Breast epithelium (tissue), 4 donors: ENCODE data around the gene ABCC10. TPM values are rescaled to one million over a fixed set of nuclear protein-coding genes. Genes with fewer than 3 reads are reported as not detected.
"Not testable (repeated sequence)": the region's sequence is repeated elsewhere in the genome, so short reads cannot be mapped to it uniquely, and the experiment has no call there.

Experiments
- DNase-seq, 2 donors: peaks; one replicate each; pipeline ENCODE4 v3.0.0-alpha.2; 2019; ENCODE audit warnings: low spot score in 2 of 2
- H3K27ac ChIP-seq, 2 donors: fragments of 200-600 bp; sonication (generic) in 1 of 2; one replicate each; pipeline ENCODE4 v1.5.1; 2016 to 2019; ENCODE audit warnings: mild to moderate bottlenecking in 1 of 2
- H3K27me3 ChIP-seq, 2 donors: fragments of 200-600 bp; sonication (generic) in 1 of 2; one replicate each; pipeline versions ENCODE4 v1.5.1 to v1.6.0; 2017 to 2019; ENCODE audit warnings: control low read depth in 1 of 2, mild to moderate bottlenecking in 1 of 2
- H3K36me3 ChIP-seq: fragments of 200-600 bp; one replicate; pipeline ENCODE4 v1.5.1; 2019
- H3K4me1 ChIP-seq, 2 donors: fragments of 200-600 bp; sonication (generic); one replicate each; pipeline ENCODE4 v1.5.1; 2016 to 2019; ENCODE audit warnings: control low read depth in 1 of 2
- H3K4me3 ChIP-seq, 3 donors: fragments of 200-600 bp; sonication (generic); 1 replicate in 2 of 3; 2 replicates in 1 of 3; pipeline ENCODE4 v1.5.1; 2016 to 2019; ENCODE audit warnings: mild to moderate bottlenecking in 3 of 3, moderate library complexity in 2 of 3
- H3K9me3 ChIP-seq, 2 donors: fragments of 200-600 bp; sonication (generic) in 1 of 2; one replicate each; pipeline ENCODE4 v1.5.1; 2016 to 2019; ENCODE audit warnings: control low read depth in 1 of 2
- POLR2A ChIP-seq: fragments of 450-650 bp; IDR thresholded peaks from one replicate; pipeline ENCODE4 v1.6.1; 2016; ENCODE audit warnings: antibody characterized with exemption, mild to moderate bottlenecking, moderate library complexity
- POLR2AphosphoS5 ChIP-seq, 3 donors: sonication (generic); formaldehyde crosslinking; IDR thresholded peaks; one replicate each; pipeline ENCODE4 v1.6.1; 2017; ENCODE audit warnings: antibody characterized with exemption in 3 of 3
- intact Hi-C: fragments of 100-400 bp; cut with DNase I; formaldehyde crosslinking; loops from one replicate; pipeline ENCODE4 v1.15.1; 2023; ENCODE audit warnings: low total_unique reads
- total RNA-seq, 3 donors: library from RNA; depleted of rRNA; stranded (reverse); fragments of >200 nt; gene quantifications; one replicate each; pipeline ENCODE4 v1.1.0, GENCODE V29; 2016
- TF ChIP-seq, protein P1 (sequence below), 3 donors: fragments of 450-650 bp; IDR thresholded peaks; one replicate each; pipeline ENCODE4 v1.5.1; 2016 to 2017; ENCODE audit warnings: antibody characterized with exemption in 3 of 3, mild to moderate bottlenecking in 3 of 3, moderate library complexity in 3 of 3

Gene ABCC10, protein sequence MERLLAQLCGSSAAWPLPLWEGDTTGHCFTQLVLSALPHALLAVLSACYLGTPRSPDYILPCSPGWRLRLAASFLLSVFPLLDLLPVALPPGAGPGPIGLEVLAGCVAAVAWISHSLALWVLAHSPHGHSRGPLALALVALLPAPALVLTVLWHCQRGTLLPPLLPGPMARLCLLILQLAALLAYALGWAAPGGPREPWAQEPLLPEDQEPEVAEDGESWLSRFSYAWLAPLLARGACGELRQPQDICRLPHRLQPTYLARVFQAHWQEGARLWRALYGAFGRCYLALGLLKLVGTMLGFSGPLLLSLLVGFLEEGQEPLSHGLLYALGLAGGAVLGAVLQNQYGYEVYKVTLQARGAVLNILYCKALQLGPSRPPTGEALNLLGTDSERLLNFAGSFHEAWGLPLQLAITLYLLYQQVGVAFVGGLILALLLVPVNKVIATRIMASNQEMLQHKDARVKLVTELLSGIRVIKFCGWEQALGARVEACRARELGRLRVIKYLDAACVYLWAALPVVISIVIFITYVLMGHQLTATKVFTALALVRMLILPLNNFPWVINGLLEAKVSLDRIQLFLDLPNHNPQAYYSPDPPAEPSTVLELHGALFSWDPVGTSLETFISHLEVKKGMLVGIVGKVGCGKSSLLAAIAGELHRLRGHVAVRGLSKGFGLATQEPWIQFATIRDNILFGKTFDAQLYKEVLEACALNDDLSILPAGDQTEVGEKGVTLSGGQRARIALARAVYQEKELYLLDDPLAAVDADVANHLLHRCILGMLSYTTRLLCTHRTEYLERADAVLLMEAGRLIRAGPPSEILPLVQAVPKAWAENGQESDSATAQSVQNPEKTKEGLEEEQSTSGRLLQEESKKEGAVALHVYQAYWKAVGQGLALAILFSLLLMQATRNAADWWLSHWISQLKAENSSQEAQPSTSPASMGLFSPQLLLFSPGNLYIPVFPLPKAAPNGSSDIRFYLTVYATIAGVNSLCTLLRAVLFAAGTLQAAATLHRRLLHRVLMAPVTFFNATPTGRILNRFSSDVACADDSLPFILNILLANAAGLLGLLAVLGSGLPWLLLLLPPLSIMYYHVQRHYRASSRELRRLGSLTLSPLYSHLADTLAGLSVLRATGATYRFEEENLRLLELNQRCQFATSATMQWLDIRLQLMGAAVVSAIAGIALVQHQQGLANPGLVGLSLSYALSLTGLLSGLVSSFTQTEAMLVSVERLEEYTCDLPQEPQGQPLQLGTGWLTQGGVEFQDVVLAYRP (N-terminal part only)
- total RNA-seq, result 10 to 100 TPM in 2 of 3 donors, 1 to 10 TPM in 1; 9.0 to 19.9 (median 12.1) TPM

DNA sequence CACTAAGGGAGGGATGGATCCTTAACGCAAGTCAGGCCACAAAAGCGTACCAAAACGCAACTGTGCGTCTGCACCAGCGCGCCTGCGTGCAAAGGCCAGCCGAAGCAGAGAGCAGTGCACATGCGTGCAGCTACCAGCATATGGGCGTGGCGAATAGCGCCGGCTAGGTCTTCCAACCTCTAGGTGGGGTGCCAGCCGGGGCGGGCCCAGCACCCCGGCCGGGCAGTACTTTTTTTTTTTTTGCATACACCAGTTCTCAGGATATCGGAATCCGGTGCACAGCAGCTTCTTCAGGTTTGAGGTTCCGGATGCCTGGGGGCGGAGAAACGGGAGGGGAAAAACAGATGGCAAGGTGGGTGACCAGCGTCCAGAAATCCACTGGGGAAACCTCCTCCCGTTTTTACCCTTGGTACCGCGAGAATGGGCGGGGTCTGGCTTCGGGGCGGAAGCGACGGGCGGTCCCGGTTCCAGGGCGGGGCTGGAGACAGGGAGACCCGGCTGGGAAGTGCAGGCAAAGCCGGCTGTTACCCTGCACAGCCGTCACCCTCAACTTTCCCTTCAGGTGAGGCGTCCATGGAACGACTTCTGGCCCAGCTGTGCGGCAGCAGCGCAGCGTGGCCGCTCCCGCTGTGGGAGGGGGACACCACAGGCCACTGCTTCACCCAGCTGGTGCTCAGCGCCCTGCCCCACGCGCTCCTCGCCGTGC lies at the start of gene ABCC10:
ABCC10 (plus strand) TSS at position 136 of the 706 bp plus-strand sequence; CDS start at position 574, 438 bp downstream.
- Histone ChIP-seq H3K9me3 (no peaks in the 10 kb centered on the region), H3K27ac (peak within 1 kb of the TSS; percentile 83 to 93), H3K27me3 (no peaks in the 10 kb centered on the region), H3K4me3 (peak within 1 kb of the TSS; percentile 70 to 96 (median 72)), H3K36me3 (no peaks in the 10 kb centered on the region), H3K4me1 (peaks cover 6 to 8% of the 10 kb centered on the region in 2 donors)
- TF ChIP-seq POLR2AphosphoS5 (IDR thresholded peaks at IDR 0.05) (peak in 2 of 3 donors; percentile 44), POLR2A (no peak)
- TF ChIP-seq, protein P1, sequence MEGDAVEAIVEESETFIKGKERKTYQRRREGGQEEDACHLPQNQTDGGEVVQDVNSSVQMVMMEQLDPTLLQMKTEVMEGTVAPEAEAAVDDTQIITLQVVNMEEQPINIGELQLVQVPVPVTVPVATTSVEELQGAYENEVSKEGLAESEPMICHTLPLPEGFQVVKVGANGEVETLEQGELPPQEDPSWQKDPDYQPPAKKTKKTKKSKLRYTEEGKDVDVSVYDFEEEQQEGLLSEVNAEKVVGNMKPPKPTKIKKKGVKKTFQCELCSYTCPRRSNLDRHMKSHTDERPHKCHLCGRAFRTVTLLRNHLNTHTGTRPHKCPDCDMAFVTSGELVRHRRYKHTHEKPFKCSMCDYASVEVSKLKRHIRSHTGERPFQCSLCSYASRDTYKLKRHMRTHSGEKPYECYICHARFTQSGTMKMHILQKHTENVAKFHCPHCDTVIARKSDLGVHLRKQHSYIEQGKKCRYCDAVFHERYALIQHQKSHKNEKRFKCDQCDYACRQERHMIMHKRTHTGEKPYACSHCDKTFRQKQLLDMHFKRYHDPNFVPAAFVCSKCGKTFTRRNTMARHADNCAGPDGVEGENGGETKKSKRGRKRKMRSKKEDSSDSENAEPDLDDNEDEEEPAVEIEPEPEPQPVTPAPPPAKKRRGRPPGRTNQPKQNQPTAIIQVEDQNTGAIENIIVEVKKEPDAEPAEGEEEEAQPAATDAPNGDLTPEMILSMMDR (IDR thresholded peaks at IDR 0.05), result peak in 2 of 3 donors; percentile 31 to 47
- intact Hi-C loops, result no loop called here
- peak; percentile 92 to 94 for DNase-seq

DNA sequence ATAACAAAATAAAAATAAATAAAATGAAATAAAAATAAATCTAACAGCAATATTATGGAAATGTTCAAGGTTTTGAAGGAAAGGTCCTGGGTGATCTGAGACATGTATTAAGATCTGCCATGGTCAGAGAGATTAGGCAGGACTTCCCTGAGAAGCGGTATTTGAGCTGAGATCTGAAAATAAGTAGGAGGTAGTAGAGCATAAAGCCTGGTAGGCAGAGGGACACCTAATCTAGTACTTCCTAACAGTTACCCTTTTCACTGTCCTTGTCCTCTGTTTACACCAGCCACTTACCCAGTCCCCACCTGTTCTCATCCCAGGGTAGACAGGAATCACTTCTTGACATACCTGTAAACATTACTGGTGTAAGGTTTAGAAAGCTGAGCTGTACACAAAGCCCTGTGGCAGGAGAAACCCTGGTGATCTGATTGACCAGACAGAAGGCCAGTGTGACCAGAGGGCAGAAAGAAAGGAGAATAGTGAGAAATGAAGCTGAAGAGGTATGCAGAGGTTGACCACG lies 49.6 kb upstream of the ABCC10 start:
- Histone ChIP-seq H3K4me3 (no peak overlapping the region), H3K36me3 (no peaks in the 10 kb centered on the region), H3K9me3 (no peaks in the 10 kb centered on the region), H3K4me1 (no peaks in the 10 kb centered on the region), H3K27me3 (no peaks in the 10 kb centered on the region), H3K27ac (no peak overlapping the region)
- no peak for DNase-seq
- intact Hi-C loops, result no loop called here
- TF ChIP-seq POLR2A (no peak), POLR2AphosphoS5 (IDR thresholded peaks at IDR 0.05) (no peak)

DNA sequence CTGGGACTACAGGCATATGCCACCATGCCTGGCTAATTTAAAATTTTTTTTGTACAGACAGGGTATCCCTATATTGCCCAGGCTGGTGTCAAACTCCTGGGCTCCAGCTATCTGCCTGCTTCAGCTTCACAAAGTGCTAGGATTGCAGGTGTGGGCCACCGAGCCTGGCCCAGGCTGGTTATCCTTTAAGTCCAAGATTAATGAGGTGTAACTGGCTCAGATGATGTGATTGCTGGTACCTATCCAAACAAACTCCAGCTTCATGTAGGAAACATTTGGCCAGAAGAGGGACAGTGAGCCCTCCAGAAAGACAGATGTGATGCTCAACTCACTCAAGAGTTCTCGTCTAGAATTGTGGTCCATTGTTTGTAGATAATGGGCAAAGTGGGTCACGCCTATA lies 48.7 kb upstream of the ABCC10 start:
- no peak overlapping the region for H3K27ac ChIP-seq
- H3K4me3 ChIP-seq, result no peak overlapping the region
- TF ChIP-seq POLR2AphosphoS5 (IDR thresholded peaks at IDR 0.05) (no peak), POLR2A (no peak)
- TF ChIP-seq, protein P1 (IDR thresholded peaks at IDR 0.05), result no peak
- H3K36me3 ChIP-seq, result no peaks in the 10 kb centered on the region
- DNase-seq, result no peak
- no peaks in the 10 kb centered on the region for H3K4me1 ChIP-seq
- intact Hi-C loops, result no loop called here
- no peaks in the 10 kb centered on the region for H3K27me3 ChIP-seq
- H3K9me3 ChIP-seq, result no peaks in the 10 kb centered on the region

DNA sequence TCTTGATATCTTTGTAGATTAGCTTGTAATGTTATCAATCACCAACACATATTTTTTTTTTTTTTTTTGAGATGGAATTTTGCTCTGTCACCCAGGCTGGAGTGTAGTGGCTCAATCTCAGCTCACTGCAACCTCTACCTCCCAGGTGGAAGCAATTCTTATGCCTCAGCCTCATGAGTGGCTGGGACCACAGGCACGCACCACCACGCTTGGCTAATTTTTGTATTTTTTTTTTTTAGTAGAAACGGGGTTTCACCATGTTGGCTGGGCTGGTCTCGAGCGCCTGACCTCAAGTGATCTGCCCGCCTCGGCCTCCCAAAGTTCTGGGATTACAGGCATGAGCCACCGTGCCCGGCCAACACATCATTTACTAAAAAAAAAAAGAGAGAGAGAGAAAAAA lies 46.5 kb upstream of the ABCC10 start:
- H3K36me3 ChIP-seq, H3K9me3 ChIP-seq, H3K27ac ChIP-seq, H3K4me3 ChIP-seq, DNase-seq, H3K4me1 ChIP-seq, intact Hi-C loops, H3K27me3 ChIP-seq: not testable (repeated sequence)

DNA sequence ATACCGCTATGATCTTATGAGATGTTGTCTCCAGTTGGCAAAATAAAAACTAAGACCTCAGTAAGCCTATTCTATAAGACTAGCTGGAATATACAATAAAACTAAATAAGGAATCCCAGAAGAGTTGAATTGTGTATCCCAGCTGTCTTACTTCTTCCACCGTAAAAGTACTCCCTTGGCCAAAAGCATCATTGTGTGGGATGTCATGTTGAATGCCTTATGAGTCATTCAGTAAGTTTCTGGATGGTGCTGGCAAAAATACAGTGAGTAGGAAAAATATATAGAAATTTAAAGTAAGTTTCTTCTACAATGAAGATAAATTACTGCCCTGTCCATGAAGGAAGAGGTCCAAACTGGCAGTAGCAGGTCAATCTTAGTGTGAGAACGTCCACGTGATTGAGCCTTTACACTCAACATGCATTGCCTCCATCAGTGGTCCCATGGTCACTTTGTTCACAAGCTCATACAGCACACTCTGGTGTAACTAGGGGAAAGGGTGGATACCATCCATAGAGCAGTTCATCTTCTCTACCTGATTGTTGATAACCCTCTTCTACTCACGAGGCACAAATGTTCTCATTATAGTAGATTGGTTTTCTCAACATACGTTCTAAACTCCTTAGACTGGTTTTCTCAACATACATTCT lies 44.2 kb upstream of the ABCC10 start:
- H3K27ac ChIP-seq, result no peak overlapping the region
- no peaks in the 10 kb centered on the region for H3K36me3 ChIP-seq
- intact Hi-C loops, result no loop called here

More for the DNA sequence above, 44.2 kb upstream of the ABCC10 start:
- H3K4me1 ChIP-seq, result no peaks in the 10 kb centered on the region
- DNase-seq, result no peak
- no peaks in the 10 kb centered on the region for H3K27me3 ChIP-seq
- no peak overlapping the region for H3K4me3 ChIP-seq
- TF ChIP-seq POLR2A, result no peak
- TF ChIP-seq, protein P1 (IDR thresholded peaks at IDR 0.05), result no peak
- no peaks in the 10 kb centered on the region for H3K9me3 ChIP-seq
